Measurements from ENCODE around the gene SMG6. TPM values are rescaled to one million over a fixed set of nuclear protein-coding genes. Genes with fewer than 3 reads are reported as not detected.

SMG6 gene
- total and polyA plus RNA-seq, 2 donors = 30.0 to 31.0 TPM

GRCh38 chr17:2023692-2024571 is 279.7 kb downstream of the SMG6 start:
- DNase-seq (ENCODE audit: low read depth in 6 of 9, low spot score in 9 of 9) = peak in 2 of 9 donors; percentile 43 to 65
- H3K4me3 ChIP-seq (ENCODE audit: low read length in 2 of 2) = peak overlapping the region in 1 of 2 donors; percentile 63
- H3K36me3 ChIP-seq (ENCODE audit: control insufficient read depth in 2 of 2, insufficient read depth in 2 of 2, low read length in 1 of 2) = no peaks in the 10 kb centered on the region
- H3K4me1 ChIP-seq (ENCODE audit: control insufficient read depth in 2 of 2, insufficient read depth in 2 of 2, low read length in 2 of 2) = peaks cover 18 to 34% of the 10 kb centered on the region in 2 donors
- WGBS = 3% methylated on average over 85 of the region's 85 CpGs
- no peak overlapping the region for H3K27ac ChIP-seq (ENCODE audit: low read depth in 1 of 2, low read length in 1 of 2)
- no peaks in the 10 kb centered on the region for H3K9me3 ChIP-seq (ENCODE audit: control insufficient read depth in 2 of 2, insufficient read depth in 1 of 2, low read length in 1 of 2)
- peaks cover 59 to 99% of the 10 kb centered on the region in 2 donors for H3K27me3 ChIP-seq (ENCODE audit: control insufficient read depth in 2 of 2, insufficient read depth in 1 of 2, low read length in 1 of 2)

GRCh38 chr17:2023256-2023655 is 280.3 kb downstream of the SMG6 start:
- Histone ChIP-seq H3K36me3 (ENCODE audit: control insufficient read depth in 2 of 2, insufficient read depth in 2 of 2, low read length in 1 of 2) (no peaks in the 10 kb centered on the region), H3K27ac (ENCODE audit: low read depth in 1 of 2, low read length in 1 of 2) (no peak overlapping the region), H3K4me3 (ENCODE audit: low read length in 2 of 2) (no peak overlapping the region), H3K4me1 (ENCODE audit: control insufficient read depth in 2 of 2, insufficient read depth in 2 of 2, low read length in 2 of 2) (peaks cover 18 to 33% of the 10 kb centered on the region in 2 donors), H3K27me3 (ENCODE audit: control insufficient read depth in 2 of 2, insufficient read depth in 1 of 2, low read length in 1 of 2) (peaks cover 54 to 99% of the 10 kb centered on the region in 2 donors), H3K9me3 (ENCODE audit: control insufficient read depth in 2 of 2, insufficient read depth in 1 of 2, low read length in 1 of 2) (no peaks in the 10 kb centered on the region)
- DNase-seq (ENCODE audit: low read depth in 6 of 9, low spot score in 9 of 9) = no peak
- 56% methylated on average over 16 of the region's 16 CpGs for WGBS

- H3K27ac ChIP-seq (ENCODE audit: low read depth in 1 of 2, low read length in 1 of 2) = peak overlapping the region in 1 of 2 donors; percentile 32
These were observed 280.8 kb downstream of the SMG6 start for GRCh38 chr17:2022647-2023240.

GRCh38 chr17:2020721-2021120 is 282.9 kb downstream of the SMG6 start:
- Histone ChIP-seq H3K9me3 (ENCODE audit: control insufficient read depth in 2 of 2, insufficient read depth in 1 of 2, low read length in 1 of 2) (no peaks in the 10 kb centered on the region), H3K27me3 (ENCODE audit: control insufficient read depth in 2 of 2, insufficient read depth in 1 of 2, low read length in 1 of 2) (peaks cover 37 to 87% of the 10 kb centered on the region in 2 donors), H3K4me1 (ENCODE audit: control insufficient read depth in 2 of 2, insufficient read depth in 2 of 2, low read length in 2 of 2) (peaks cover 18 to 27% of the 10 kb centered on the region in 2 donors), H3K4me3 (ENCODE audit: low read length in 2 of 2) (no peak overlapping the region), H3K27ac (ENCODE audit: low read depth in 1 of 2, low read length in 1 of 2) (no peak overlapping the region), H3K36me3 (ENCODE audit: control insufficient read depth in 2 of 2, insufficient read depth in 2 of 2, low read length in 1 of 2) (no peaks in the 10 kb centered on the region)
- DNase-seq (ENCODE audit: low read depth in 6 of 9, low spot score in 9 of 9) = no peak
- WGBS = 14% methylated on average over 8 of the region's 8 CpGs

More at GRCh38 chr17:2022647-2023240, 280.8 kb downstream of the SMG6 start:
- no peaks in the 10 kb centered on the region for H3K36me3 ChIP-seq (ENCODE audit: control insufficient read depth in 2 of 2, insufficient read depth in 2 of 2, low read length in 1 of 2)
- DNase-seq (ENCODE audit: low read depth in 6 of 9, low spot score in 9 of 9) = peak in 3 of 9 donors; percentile 49 to 67 (median 52)
- peaks cover 18 to 33% of the 10 kb centered on the region in 2 donors for H3K4me1 ChIP-seq (ENCODE audit: control insufficient read depth in 2 of 2, insufficient read depth in 2 of 2, low read length in 2 of 2)
- no peak overlapping the region for H3K4me3 ChIP-seq (ENCODE audit: low read length in 2 of 2)
- WGBS = 32% methylated on average over 15 of the region's 15 CpGs
- no peaks in the 10 kb centered on the region for H3K9me3 ChIP-seq (ENCODE audit: control insufficient read depth in 2 of 2, insufficient read depth in 1 of 2, low read length in 1 of 2)
- H3K27me3 ChIP-seq (ENCODE audit: control insufficient read depth in 2 of 2, insufficient read depth in 1 of 2, low read length in 1 of 2) = peaks cover 51 to 99% of the 10 kb centered on the region in 2 donors

- Histone ChIP-seq H3K4me1 (ENCODE audit: control insufficient read depth in 2 of 2, insufficient read depth in 2 of 2, low read length in 2 of 2) (peaks cover 12 to 21% of the 10 kb centered on the region in 2 donors), H3K36me3 (ENCODE audit: control insufficient read depth in 2 of 2, insufficient read depth in 2 of 2, low read length in 1 of 2) (no peaks in the 10 kb centered on the region), H3K27ac (ENCODE audit: low read depth in 1 of 2, low read length in 1 of 2) (no peak overlapping the region), H3K4me3 (ENCODE audit: low read length in 2 of 2) (no peak overlapping the region), H3K9me3 (ENCODE audit: control insufficient read depth in 2 of 2, insufficient read depth in 1 of 2, low read length in 1 of 2) (no peaks in the 10 kb centered on the region), H3K27me3 (ENCODE audit: control insufficient read depth in 2 of 2, insufficient read depth in 1 of 2, low read length in 1 of 2) (peaks cover 27 to 81% of the 10 kb centered on the region in 2 donors)
- WGBS = 85% methylated on average over 8 of the region's 8 CpGs
- DNase-seq (ENCODE audit: low read depth in 6 of 9, low spot score in 9 of 9) = no peak
These were observed 283.9 kb downstream of the SMG6 start for GRCh38 chr17:2019723-2020122.

GRCh38 chr17:2018716-2019510 is 284.7 kb downstream of the SMG6 start:
- H3K4me1 ChIP-seq (ENCODE audit: control insufficient read depth in 2 of 2, insufficient read depth in 2 of 2, low read length in 2 of 2) = peaks cover 3 to 13% of the 10 kb centered on the region in 2 donors
- no peak for DNase-seq (ENCODE audit: low read depth in 6 of 9, low spot score in 9 of 9)
- 95% methylated on average over 24 of the region's 24 CpGs for WGBS
- no peak overlapping the region for H3K4me3 ChIP-seq (ENCODE audit: low read length in 2 of 2)
- no peaks in the 10 kb centered on the region for H3K36me3 ChIP-seq (ENCODE audit: control insufficient read depth in 2 of 2, insufficient read depth in 2 of 2, low read length in 1 of 2)
- peaks cover 19 to 73% of the 10 kb centered on the region in 2 donors for H3K27me3 ChIP-seq (ENCODE audit: control insufficient read depth in 2 of 2, insufficient read depth in 1 of 2, low read length in 1 of 2)
- no peaks in the 10 kb centered on the region for H3K9me3 ChIP-seq (ENCODE audit: control insufficient read depth in 2 of 2, insufficient read depth in 1 of 2, low read length in 1 of 2)
- no peak overlapping the region for H3K27ac ChIP-seq (ENCODE audit: low read depth in 1 of 2, low read length in 1 of 2)

- DNase-seq (ENCODE audit: low read depth in 6 of 9, low spot score in 9 of 9) = no peak
- peaks cover 0 to 2% of the 10 kb centered on the region in 2 donors for H3K4me1 ChIP-seq (ENCODE audit: control insufficient read depth in 2 of 2, insufficient read depth in 2 of 2, low read length in 2 of 2)
- H3K9me3 ChIP-seq (ENCODE audit: control insufficient read depth in 2 of 2, insufficient read depth in 1 of 2, low read length in 1 of 2) = peaks cover 0 to 6% of the 10 kb centered on the region in 2 donors
- H3K27me3 ChIP-seq (ENCODE audit: control insufficient read depth in 2 of 2, insufficient read depth in 1 of 2, low read length in 1 of 2) = peaks cover 5 to 61% of the 10 kb centered on the region in 2 donors
- H3K27ac ChIP-seq (ENCODE audit: low read depth in 1 of 2, low read length in 1 of 2) = no peak overlapping the region
- no peak overlapping the region for H3K4me3 ChIP-seq (ENCODE audit: low read length in 2 of 2)
- WGBS = 96% methylated on average over 19 of the region's 19 CpGs
- no peaks in the 10 kb centered on the region for H3K36me3 ChIP-seq (ENCODE audit: control insufficient read depth in 2 of 2, insufficient read depth in 2 of 2, low read length in 1 of 2)
These were observed 286.2 kb downstream of the SMG6 start for GRCh38 chr17:2017274-2017941.

GRCh38 chr17:2016494-2016893 is 287.1 kb downstream of the SMG6 start:
- 96% methylated on average over 20 of the region's 20 CpGs for whole genome bisulfite sequencing
- H3K4me1 ChIP-seq (ENCODE audit: control insufficient read depth in 2 of 2, insufficient read depth in 2 of 2, low read length in 2 of 2) = peaks cover 0 to 8% of the 10 kb centered on the region in 2 donors
- no peak for DNase-seq (ENCODE audit: low read depth in 6 of 9, low spot score in 9 of 9)
- H3K36me3 ChIP-seq (ENCODE audit: control insufficient read depth in 2 of 2, insufficient read depth in 2 of 2, low read length in 1 of 2) = no peaks in the 10 kb centered on the region
- peaks cover 0 to 6% of the 10 kb centered on the region in 2 donors for H3K9me3 ChIP-seq (ENCODE audit: control insufficient read depth in 2 of 2, insufficient read depth in 1 of 2, low read length in 1 of 2)
- no peak overlapping the region for H3K27ac ChIP-seq (ENCODE audit: low read depth in 1 of 2, low read length in 1 of 2)
- peaks cover 5 to 59% of the 10 kb centered on the region in 2 donors for H3K27me3 ChIP-seq (ENCODE audit: control insufficient read depth in 2 of 2, insufficient read depth in 1 of 2, low read length in 1 of 2)
- no peak overlapping the region for H3K4me3 ChIP-seq (ENCODE audit: low read length in 2 of 2)
